GM23338 (cell line): Measurements from ENCODE around the gene TIRAP.

Experiments
- EZH2 ChIP-seq: fragments of 200-600 bp; sonication (generic); IDR thresholded peaks from one replicate; pipeline ENCODE4 v1.8.0; 2017; ENCODE audit warnings: antibody characterized with exemption, mild to moderate bottlenecking, low read depth; ENCODE audit not compliant: unreplicated experiment
- EZH2phosphoT487 ChIP-seq: fragments of 200-600 bp; sonication (generic); IDR thresholded peaks from one replicate; pipeline ENCODE4 v1.8.1; 2018; ENCODE audit warnings: antibody characterized with exemption; ENCODE audit not compliant: unreplicated experiment
- POLR2AphosphoS5 ChIP-seq: IDR thresholded peaks from 2 replicates; pipeline ENCODE4 v1.6.1; 2016; ENCODE audit warnings: antibody characterized with exemption, low read depth
- ZNF331 ChIP-seq: fragments of 250-450 bp; sonication (Bioruptor Pico); IDR thresholded peaks from 2 replicates; pipeline ENCODE4 v1.5.0; 2020; ENCODE audit warnings: low read depth, mild to moderate bottlenecking, moderate library complexity
- TF ChIP-seq, protein P1 (sequence below), 2 experiments: fragments of 200-600 bp in 1 of 2; sonication (generic) in 1 of 2; conservative IDR thresholded peaks; 2 replicates each; pipeline versions ENCODE4 v1.5.1 to v1.6.1; 2016 to 2017; ENCODE audit warnings: antibody characterized with exemption in 2 of 2, low read depth in 2 of 2, mild to moderate bottlenecking in 2 of 2, moderate library complexity in 1 of 2
- TF ChIP-seq, protein P2 (sequence below): IDR thresholded peaks from one replicate; pipeline ENCODE4 v1.6.1; 2018; ENCODE audit warnings: antibody characterized with exemption; ENCODE audit not compliant: unreplicated experiment

DNA sequence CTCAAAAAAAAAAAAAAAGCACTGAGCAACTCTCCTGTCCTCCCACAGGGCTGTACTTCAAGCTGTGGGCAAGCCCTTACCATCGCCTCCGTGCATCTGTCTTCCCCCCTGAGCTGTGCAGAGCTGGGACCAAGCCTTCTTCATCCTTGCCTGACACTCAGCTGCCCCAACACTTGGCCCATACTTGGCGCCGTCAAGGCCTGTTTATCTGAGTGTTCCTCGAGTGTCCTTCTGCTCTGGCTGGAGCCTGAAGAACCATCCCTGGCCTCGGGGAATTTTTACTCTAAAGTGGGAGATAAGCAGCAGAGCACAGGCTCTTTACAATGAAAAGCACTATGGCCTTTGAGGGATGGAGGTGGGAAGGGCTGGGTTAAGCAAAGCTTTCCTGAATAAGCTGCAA lies 1.6 kb upstream of the TIRAP start:
- TF ChIP-seq, protein P1, sequence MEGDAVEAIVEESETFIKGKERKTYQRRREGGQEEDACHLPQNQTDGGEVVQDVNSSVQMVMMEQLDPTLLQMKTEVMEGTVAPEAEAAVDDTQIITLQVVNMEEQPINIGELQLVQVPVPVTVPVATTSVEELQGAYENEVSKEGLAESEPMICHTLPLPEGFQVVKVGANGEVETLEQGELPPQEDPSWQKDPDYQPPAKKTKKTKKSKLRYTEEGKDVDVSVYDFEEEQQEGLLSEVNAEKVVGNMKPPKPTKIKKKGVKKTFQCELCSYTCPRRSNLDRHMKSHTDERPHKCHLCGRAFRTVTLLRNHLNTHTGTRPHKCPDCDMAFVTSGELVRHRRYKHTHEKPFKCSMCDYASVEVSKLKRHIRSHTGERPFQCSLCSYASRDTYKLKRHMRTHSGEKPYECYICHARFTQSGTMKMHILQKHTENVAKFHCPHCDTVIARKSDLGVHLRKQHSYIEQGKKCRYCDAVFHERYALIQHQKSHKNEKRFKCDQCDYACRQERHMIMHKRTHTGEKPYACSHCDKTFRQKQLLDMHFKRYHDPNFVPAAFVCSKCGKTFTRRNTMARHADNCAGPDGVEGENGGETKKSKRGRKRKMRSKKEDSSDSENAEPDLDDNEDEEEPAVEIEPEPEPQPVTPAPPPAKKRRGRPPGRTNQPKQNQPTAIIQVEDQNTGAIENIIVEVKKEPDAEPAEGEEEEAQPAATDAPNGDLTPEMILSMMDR (conservative IDR thresholded peaks at IDR 0.05; ENCODE audit: low read depth in 2 of 2), result no peak
- TF ChIP-seq POLR2AphosphoS5 (no peak), EZH2 (no peak), EZH2phosphoT487 (no peak), ZNF331 (CRISPR knock-in tag) (no peak)
- TF ChIP-seq, protein P2, sequence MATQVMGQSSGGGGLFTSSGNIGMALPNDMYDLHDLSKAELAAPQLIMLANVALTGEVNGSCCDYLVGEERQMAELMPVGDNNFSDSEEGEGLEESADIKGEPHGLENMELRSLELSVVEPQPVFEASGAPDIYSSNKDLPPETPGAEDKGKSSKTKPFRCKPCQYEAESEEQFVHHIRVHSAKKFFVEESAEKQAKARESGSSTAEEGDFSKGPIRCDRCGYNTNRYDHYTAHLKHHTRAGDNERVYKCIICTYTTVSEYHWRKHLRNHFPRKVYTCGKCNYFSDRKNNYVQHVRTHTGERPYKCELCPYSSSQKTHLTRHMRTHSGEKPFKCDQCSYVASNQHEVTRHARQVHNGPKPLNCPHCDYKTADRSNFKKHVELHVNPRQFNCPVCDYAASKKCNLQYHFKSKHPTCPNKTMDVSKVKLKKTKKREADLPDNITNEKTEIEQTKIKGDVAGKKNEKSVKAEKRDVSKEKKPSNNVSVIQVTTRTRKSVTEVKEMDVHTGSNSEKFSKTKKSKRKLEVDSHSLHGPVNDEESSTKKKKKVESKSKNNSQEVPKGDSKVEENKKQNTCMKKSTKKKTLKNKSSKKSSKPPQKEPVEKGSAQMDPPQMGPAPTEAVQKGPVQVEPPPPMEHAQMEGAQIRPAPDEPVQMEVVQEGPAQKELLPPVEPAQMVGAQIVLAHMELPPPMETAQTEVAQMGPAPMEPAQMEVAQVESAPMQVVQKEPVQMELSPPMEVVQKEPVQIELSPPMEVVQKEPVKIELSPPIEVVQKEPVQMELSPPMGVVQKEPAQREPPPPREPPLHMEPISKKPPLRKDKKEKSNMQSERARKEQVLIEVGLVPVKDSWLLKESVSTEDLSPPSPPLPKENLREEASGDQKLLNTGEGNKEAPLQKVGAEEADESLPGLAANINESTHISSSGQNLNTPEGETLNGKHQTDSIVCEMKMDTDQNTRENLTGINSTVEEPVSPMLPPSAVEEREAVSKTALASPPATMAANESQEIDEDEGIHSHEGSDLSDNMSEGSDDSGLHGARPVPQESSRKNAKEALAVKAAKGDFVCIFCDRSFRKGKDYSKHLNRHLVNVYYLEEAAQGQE, result no peak
